Activated naive CD8-positive, alpha-beta T cell (primary cell): ENCODE results near the gene ZNF576.
"Not testable (repeated sequence)": the region's sequence is repeated elsewhere in the genome, so short reads cannot be mapped to it uniquely, and the experiment has no call there.

Source experiments
- H3K27ac Mint-ChIP-seq: one replicate; pipeline ENCODE4 v1.8.0; 2021; ENCODE audit warnings: mixed read lengths
- H3K27me3 Mint-ChIP-seq: one replicate; pipeline ENCODE4 v1.8.0; 2021; ENCODE audit warnings: mixed read lengths
- H3K36me3 Mint-ChIP-seq: one replicate; pipeline ENCODE4 v1.8.0; 2021; ENCODE audit warnings: mixed read lengths
- H3K4me1 Mint-ChIP-seq: one replicate; pipeline ENCODE4 v1.8.0; 2021; ENCODE audit warnings: low read depth, mixed read lengths
- H3K4me3 Mint-ChIP-seq: one replicate; pipeline ENCODE4 v1.8.0; 2021; ENCODE audit warnings: mild to moderate bottlenecking, mixed read lengths
- H3K9me3 Mint-ChIP-seq: one replicate; pipeline ENCODE4 v1.8.0; 2021; ENCODE audit warnings: low read depth, mixed read lengths

ZNF576 gene

GRCh38 chr19:43595999-43596841 lies at the start of gene ZNF576, which contains the start of gene IRGQ:
ZNF576 (plus strand) TSS chr19:43596595; CDS start chr19:43597109, 514 bp downstream.
IRGQ (minus strand) TSS chr19:43596134; CDS start chr19:43595338, 796 bp downstream.
- H3K27ac Mint-ChIP-seq = peak within 1 kb of the TSS; percentile 98
- H3K36me3 Mint-ChIP-seq = peaks cover 3% of the 10 kb centered on the region
- H3K27me3 Mint-ChIP-seq = no peaks in the 10 kb centered on the region
- H3K9me3 Mint-ChIP-seq = no peaks in the 10 kb centered on the region
- peak within 1 kb of the TSS; percentile 95 for H3K4me3 Mint-ChIP-seq
- peaks cover 36% of the 10 kb centered on the region for H3K4me1 Mint-ChIP-seq

GRCh38 chr19:43547926-43548325 lies 48.5 kb upstream of the ZNF576 start:
- H3K36me3 Mint-ChIP-seq, H3K27ac Mint-ChIP-seq, H3K4me3 Mint-ChIP-seq, H3K9me3 Mint-ChIP-seq, H3K27me3 Mint-ChIP-seq, H3K4me1 Mint-ChIP-seq: not testable (repeated sequence)

- H3K4me3 Mint-ChIP-seq = no peak overlapping the region
- H3K4me1 Mint-ChIP-seq = no peaks in the 10 kb centered on the region
- no peaks in the 10 kb centered on the region for H3K9me3 Mint-ChIP-seq
- H3K27me3 Mint-ChIP-seq = no peaks in the 10 kb centered on the region
- peaks cover 2% of the 10 kb centered on the region for H3K36me3 Mint-ChIP-seq
- no peak overlapping the region for H3K27ac Mint-ChIP-seq
These were observed 47.7 kb upstream of the ZNF576 start for GRCh38 chr19:43548706-43549105.

GRCh38 chr19:43551399-43552197 lies 44.8 kb upstream of the ZNF576 start:
- H3K36me3 Mint-ChIP-seq = peaks cover 5% of the 10 kb centered on the region
- H3K27ac Mint-ChIP-seq = peak overlapping the region; percentile 73
- H3K27me3 Mint-ChIP-seq = no peaks in the 10 kb centered on the region
- no peaks in the 10 kb centered on the region for H3K9me3 Mint-ChIP-seq
- no peak overlapping the region for H3K4me3 Mint-ChIP-seq
- H3K4me1 Mint-ChIP-seq = peaks cover 10% of the 10 kb centered on the region

GRCh38 chr19:43552198-43552450 lies 44.3 kb upstream of the ZNF576 start:
- H3K27me3 Mint-ChIP-seq = no peaks in the 10 kb centered on the region
- H3K36me3 Mint-ChIP-seq = peaks cover 5% of the 10 kb centered on the region
- peaks cover 10% of the 10 kb centered on the region for H3K4me1 Mint-ChIP-seq
- H3K9me3 Mint-ChIP-seq = no peaks in the 10 kb centered on the region
- no peak overlapping the region for H3K27ac Mint-ChIP-seq
- no peak overlapping the region for H3K4me3 Mint-ChIP-seq

- H3K27ac Mint-ChIP-seq = no peak overlapping the region
- no peaks in the 10 kb centered on the region for H3K27me3 Mint-ChIP-seq
- peaks cover 5% of the 10 kb centered on the region for H3K36me3 Mint-ChIP-seq
- no peak overlapping the region for H3K4me3 Mint-ChIP-seq
- no peaks in the 10 kb centered on the region for H3K9me3 Mint-ChIP-seq
- H3K4me1 Mint-ChIP-seq = peaks cover 12% of the 10 kb centered on the region
These were observed 43.8 kb upstream of the ZNF576 start for GRCh38 chr19:43552616-43553015.

- Mint-ChIP-seq H3K36me3 (peaks cover 5% of the 10 kb centered on the region), H3K4me1 (peaks cover 12% of the 10 kb centered on the region), H3K4me3 (no peak overlapping the region), H3K9me3 (no peaks in the 10 kb centered on the region), H3K27ac (no peak overlapping the region), H3K27me3 (no peaks in the 10 kb centered on the region)
These were observed 42.7 kb upstream of the ZNF576 start for GRCh38 chr19:43553656-43554055.

GRCh38 chr19:43554317-43554895 lies 42.0 kb upstream of the ZNF576 start:
- Mint-ChIP-seq H3K27me3 (no peaks in the 10 kb centered on the region), H3K27ac (peak overlapping the region; percentile 64), H3K4me3 (no peak overlapping the region), H3K36me3 (peaks cover 5% of the 10 kb centered on the region), H3K9me3 (no peaks in the 10 kb centered on the region), H3K4me1 (peaks cover 12% of the 10 kb centered on the region)

GRCh38 chr19:43555185-43555770 lies 41.1 kb upstream of the ZNF576 start:
- H3K27ac Mint-ChIP-seq = peak overlapping the region; percentile 77
- H3K4me3 Mint-ChIP-seq = no peak overlapping the region
- peaks cover 14% of the 10 kb centered on the region for H3K4me1 Mint-ChIP-seq
- no peaks in the 10 kb centered on the region for H3K9me3 Mint-ChIP-seq
- H3K27me3 Mint-ChIP-seq = no peaks in the 10 kb centered on the region
- H3K36me3 Mint-ChIP-seq = peaks cover 5% of the 10 kb centered on the region

- Mint-ChIP-seq H3K27me3 (no peaks in the 10 kb centered on the region), H3K4me3 (peak overlapping the region; percentile 44), H3K36me3 (peaks cover 9% of the 10 kb centered on the region), H3K4me1 (peaks cover 56% of the 10 kb centered on the region), H3K27ac (peak overlapping the region; percentile 93), H3K9me3 (no peaks in the 10 kb centered on the region)
These were observed 35.7 kb upstream of the ZNF576 start for GRCh38 chr19:43560687-43561086.

GRCh38 chr19:43561139-43561970 lies 35.0 kb upstream of the ZNF576 start:
- H3K36me3 Mint-ChIP-seq = peaks cover 9% of the 10 kb centered on the region
- peak overlapping the region; percentile 93 for H3K27ac Mint-ChIP-seq
- no peaks in the 10 kb centered on the region for H3K9me3 Mint-ChIP-seq
- peak overlapping the region; percentile 76 for H3K4me3 Mint-ChIP-seq
- H3K4me1 Mint-ChIP-seq = peaks cover 54% of the 10 kb centered on the region
- no peaks in the 10 kb centered on the region for H3K27me3 Mint-ChIP-seq

GRCh38 chr19:43562226-43562697 lies 34.1 kb upstream of the ZNF576 start:
- Mint-ChIP-seq H3K36me3 (peaks cover 11% of the 10 kb centered on the region), H3K4me1 (peaks cover 57% of the 10 kb centered on the region), H3K27me3 (no peaks in the 10 kb centered on the region), H3K9me3 (no peaks in the 10 kb centered on the region), H3K27ac (peak overlapping the region; percentile 93), H3K4me3 (peak overlapping the region; percentile 76)

GRCh38 chr19:43562698-43563241 lies 33.6 kb upstream of the ZNF576 start:
- H3K27ac Mint-ChIP-seq = peak overlapping the region; percentile 93
- H3K4me1 Mint-ChIP-seq = peaks cover 57% of the 10 kb centered on the region
- H3K27me3 Mint-ChIP-seq = no peaks in the 10 kb centered on the region
- no peaks in the 10 kb centered on the region for H3K9me3 Mint-ChIP-seq
- H3K4me3 Mint-ChIP-seq = peak overlapping the region; percentile 76
- peaks cover 11% of the 10 kb centered on the region for H3K36me3 Mint-ChIP-seq
